Mucosa of descending colon (tissue), 3 donors: ENCODE results near the gene DDX39B. TPM values are rescaled to one million over a fixed set of nuclear protein-coding genes. Genes with fewer than 3 reads are reported as not detected.
A peak's percentile ranks its signal among the peaks of the same experiment; 100 is the strongest.
"Not testable (repeated sequence)": the region's sequence is repeated elsewhere in the genome, so short reads cannot be mapped to it uniquely, and the experiment has no call there.

Experiments
- ATAC-seq: fragments of 200-7000 bp; cut with Tn5 transposase; one replicate; pipeline ENCODE4 v1.9.1; 2020; ENCODE audit warnings: mild to moderate bottlenecking, moderate library complexity
- DNase-seq, 3 donors: peaks; one replicate each; pipeline ENCODE4 v3.0.0-alpha.2; 2020
- H3K36me3 ChIP-seq: fragments of 200-600 bp; one replicate; pipeline ENCODE4 v1.8.0; 2021; ENCODE audit warnings: low read depth, mild to moderate bottlenecking
- H3K4me1 ChIP-seq: fragments of 200-600 bp; one replicate; pipeline ENCODE4 v1.8.0; 2021; ENCODE audit warnings: low read depth, mild to moderate bottlenecking
- H3K4me3 ChIP-seq: fragments of 200-600 bp; one replicate; pipeline ENCODE4 v1.8.0; 2021; ENCODE audit warnings: mild to moderate bottlenecking
- H3K9me3 ChIP-seq: fragments of 200-600 bp; one replicate; pipeline ENCODE4 v1.8.0; 2021; ENCODE audit warnings: mild to moderate bottlenecking
- CTCF ChIP-seq: fragments of 200-600 bp; IDR thresholded peaks from one replicate; pipeline ENCODE4 v1.8.0; 2022; ENCODE audit warnings: antibody characterized with exemption, mild to moderate bottlenecking
- intact Hi-C, 2 donors: fragments of 100-400 bp; cut with DNase I in 1 of 2; cut with micrococcal nuclease in 1 of 2; formaldehyde crosslinking; loops; one replicate each; pipeline versions ENCODE4 v1.11.0 to v1.11.1; 2022; cut with DNase I, micrococcal nuclease
- total RNA-seq, 3 donors: library from RNA; stranded (reverse); fragmentation: NEBNext Ultra II Directional in 2 of 3; extraction: Animal tissue kit (Norgen Biotek cat#: 25700) in 2 of 3; gene quantifications; one replicate each; pipeline versions ENCODE4 v1.2.1 to v1.2.4, GENCODE V29; 2021 to 2023
- donor health status: DM: no; HTN: no; CAD: no; lungs with moderate emphysema.
- donor health status: DM: no; HTN: no; CAD: no.
- donor health status: DM: no; HTN: yes; CAD: no.

DDX39B gene
- total RNA-seq, 3 donors from 2014 or later = 239 to 309 (median 295) TPM

- Histone ChIP-seq H3K4me3 (no peak overlapping the region), H3K4me1 (no peaks in the 10 kb centered on the region), H3K36me3 (peaks cover 9% of the 10 kb centered on the region), H3K9me3 (no peaks in the 10 kb centered on the region)
- DNase-seq (no peak), ATAC-seq (peak; percentile 52)
- intact Hi-C loops = no loop called here
- no peak for TF ChIP-seq CTCF
These were observed 15.7 kb downstream of the DDX39B start for GRCh38 chr6:31525932-31526591.

- no peak for TF ChIP-seq CTCF
- intact Hi-C loops = no loop called here
- Histone ChIP-seq H3K4me1 (no peaks in the 10 kb centered on the region), H3K36me3 (peaks cover 3% of the 10 kb centered on the region), H3K4me3 (no peak overlapping the region), H3K9me3 (no peaks in the 10 kb centered on the region)
- DNase-seq (no peak), ATAC-seq (no peak)
These were observed 16.3 kb downstream of the DDX39B start for GRCh38 chr6:31525553-31525931.

- H3K4me3 ChIP-seq = no peak overlapping the region
- H3K36me3 ChIP-seq = no peaks in the 10 kb centered on the region
- intact Hi-C loops = no loop called here
- no peak for TF ChIP-seq CTCF
- ATAC-seq (no peak), DNase-seq (no peak)
- no peaks in the 10 kb centered on the region for H3K4me1 ChIP-seq
- H3K9me3 ChIP-seq = no peaks in the 10 kb centered on the region
These were observed 20.0 kb downstream of the DDX39B start for GRCh38 chr6:31521835-31522234.

- intact Hi-C loops = no loop called here
- ATAC-seq (no peak), DNase-seq (no peak)
- Histone ChIP-seq H3K9me3 (no peaks in the 10 kb centered on the region), H3K36me3 (no peaks in the 10 kb centered on the region), H3K4me1 (no peaks in the 10 kb centered on the region), H3K4me3 (no peak overlapping the region)
- no peak for TF ChIP-seq CTCF
These were observed 28.2 kb downstream of the DDX39B start for GRCh38 chr6:31513456-31514165.

- TF ChIP-seq CTCF = no peak
- Histone ChIP-seq H3K4me1 (no peaks in the 10 kb centered on the region), H3K4me3 (no peak overlapping the region), H3K9me3 (no peaks in the 10 kb centered on the region), H3K36me3 (no peaks in the 10 kb centered on the region)
- no peak for DNase-seq
- no peak for ATAC-seq
- intact Hi-C loops = no loop called here
These were observed 31.8 kb downstream of the DDX39B start for GRCh38 chr6:31510007-31510406.

GRCh38 chr6:31509036-31509435 lies 32.8 kb downstream of the DDX39B start:
- H3K4me3 ChIP-seq, H3K4me1 ChIP-seq, ATAC-seq, DNase-seq, H3K9me3 ChIP-seq, H3K36me3 ChIP-seq, intact Hi-C loops: not testable (repeated sequence)
